CD4-positive, alpha-beta T cell (primary cell): Measurements from ENCODE around the gene BCL11B. TPM values are rescaled to one million over a fixed set of nuclear protein-coding genes. Genes with fewer than 3 reads are reported as not detected.

Experiments used
- ATAC-seq: fragments of 200-7000 bp; cut with Tn5 transposase; one replicate; pipeline ENCODE4 v1.10.0; 2022; ENCODE audit warnings: mild to moderate bottlenecking; ENCODE audit not compliant: poor library complexity
- CTCF ChIA-PET: fragments of 350-600 bp; sonication (Branson Sonifier 250); formaldehyde crosslinking; loops from one replicate; lab custom pipeline; 2021; ENCODE audit warnings: antibody characterized with exemption, inconsistent platforms; lab: Charles Lee
- POLR2A ChIA-PET: fragments of 350-600 bp; sonication (Branson Sonifier 250); formaldehyde crosslinking; loops from one replicate; lab custom pipeline; 2021; ENCODE audit warnings: antibody characterized with exemption, inconsistent platforms; lab: Charles Lee
- DNase-seq, 14 experiments: peaks; one replicate each; pipeline ENCODE4 v3.0.0-alpha.2; 2013 to 2020; ENCODE audit warnings: mixed read lengths in 2 of 14
- H3K27ac ChIP-seq, 2 donors: one replicate each; pipeline versions ENCODE4 v1.5.1 to v1.7.0; 2013; ENCODE audit warnings: low read length in 2 of 2, low read depth in 1 of 2, mild to moderate bottlenecking in 1 of 2
- H3K27me3 ChIP-seq, 2 experiments: 1 replicate in 1 of 2; 2 replicates in 1 of 2; pipeline versions ENCODE4 v1.6.1 to v1.7.0; 2013; ENCODE audit warnings: low read length in 2 of 2, control low read depth in 1 of 2, mild to moderate bottlenecking in 1 of 2, moderate library complexity in 1 of 2; ENCODE audit not compliant: insufficient read depth in 2 of 2, control insufficient read depth in 1 of 2
- H3K36me3 ChIP-seq: one replicate; pipeline ENCODE4 v1.6.1; 2013; ENCODE audit warnings: low read length, control low read depth; ENCODE audit not compliant: insufficient read depth
- H3K4me1 ChIP-seq: one replicate; pipeline ENCODE4 v1.6.1; 2013; ENCODE audit warnings: low read length, control low read depth; ENCODE audit not compliant: insufficient read depth
- H3K4me3 ChIP-seq: one replicate; pipeline ENCODE4 v1.5.1; 2013; ENCODE audit warnings: mild to moderate bottlenecking, low read length, moderate library complexity
- H3K9me3 ChIP-seq, 2 experiments: 1 replicate in 1 of 2; 2 replicates in 1 of 2; pipeline versions ENCODE4 v1.6.1 to v1.7.0; 2013; ENCODE audit warnings: low read length in 2 of 2, mild to moderate bottlenecking in 2 of 2, control low read depth in 1 of 2, moderate library complexity in 1 of 2; ENCODE audit not compliant: control insufficient read depth in 1 of 2, insufficient read depth in 1 of 2
- H3K27ac Mint-ChIP-seq: one replicate; pipeline ENCODE4 v1.8.0; 2020; ENCODE audit warnings: mixed read lengths
- H3K27me3 Mint-ChIP-seq: one replicate; pipeline ENCODE4 v1.8.0; 2021; ENCODE audit warnings: mixed read lengths
- H3K36me3 Mint-ChIP-seq: one replicate; pipeline ENCODE4 v1.8.0; 2021; ENCODE audit warnings: low read depth, mixed read lengths
- H3K4me1 Mint-ChIP-seq: one replicate; pipeline ENCODE4 v1.8.0; 2021; ENCODE audit warnings: low read depth, mixed read lengths
- H3K4me3 Mint-ChIP-seq: one replicate; pipeline ENCODE4 v1.8.0; 2020; ENCODE audit warnings: mild to moderate bottlenecking, mixed read lengths
- H3K9me3 Mint-ChIP-seq: one replicate; pipeline ENCODE4 v1.8.0; 2020; ENCODE audit warnings: mixed read lengths
- intact Hi-C, 2 experiments: fragments of 100-400 bp; cut with DNase I in 1 of 2; cut with micrococcal nuclease in 1 of 2; formaldehyde crosslinking; loops; one replicate each; pipeline versions ENCODE4 v1.15.1 to v1.9.0; 2023 to 2025; cut with DNase I, micrococcal nuclease
- total RNA-seq, 174 experiments: library from RNA in 2 of 174; stranded (reverse) in 2 of 174; gene quantifications; one replicate each; pipeline ENCODE4 v1.2.3 and lab custom pipeline; 2021 to 2026
- TF ChIP-seq, protein P1 (sequence below): fragments of 200-600 bp; IDR thresholded peaks from one replicate; pipeline ENCODE4 v1.8.0; 2022; ENCODE audit warnings: antibody characterized with exemption, mild to moderate bottlenecking

Gene BCL11B
- total RNA-seq, 2 experiments from 2014 or later, result 244 to 254 TPM

- intact Hi-C loops, result no loop called here
- ATAC-seq (no peak), DNase-seq (peak in 1 of 14 experiments; percentile 30)
- ChIA-PET POLR2A (no interaction called here), CTCF (no interaction called here)
- Histone ChIP-seq H3K4me3 (no peak overlapping the region), H3K9me3 (no peaks in the 10 kb centered on the region), H3K27ac (no peak overlapping the region), H3K4me1 (peaks cover 25% of the 10 kb centered on the region), H3K27me3 (no peaks in the 10 kb centered on the region), H3K36me3 (no peaks in the 10 kb centered on the region)
- Mint-ChIP-seq H3K27me3 (no peaks in the 10 kb centered on the region), H3K27ac (no peak overlapping the region), H3K9me3 (no peaks in the 10 kb centered on the region), H3K4me3 (no peak overlapping the region), H3K4me1 (peaks cover 33% of the 10 kb centered on the region), H3K36me3 (no peaks in the 10 kb centered on the region)
- TF ChIP-seq, protein P1, sequence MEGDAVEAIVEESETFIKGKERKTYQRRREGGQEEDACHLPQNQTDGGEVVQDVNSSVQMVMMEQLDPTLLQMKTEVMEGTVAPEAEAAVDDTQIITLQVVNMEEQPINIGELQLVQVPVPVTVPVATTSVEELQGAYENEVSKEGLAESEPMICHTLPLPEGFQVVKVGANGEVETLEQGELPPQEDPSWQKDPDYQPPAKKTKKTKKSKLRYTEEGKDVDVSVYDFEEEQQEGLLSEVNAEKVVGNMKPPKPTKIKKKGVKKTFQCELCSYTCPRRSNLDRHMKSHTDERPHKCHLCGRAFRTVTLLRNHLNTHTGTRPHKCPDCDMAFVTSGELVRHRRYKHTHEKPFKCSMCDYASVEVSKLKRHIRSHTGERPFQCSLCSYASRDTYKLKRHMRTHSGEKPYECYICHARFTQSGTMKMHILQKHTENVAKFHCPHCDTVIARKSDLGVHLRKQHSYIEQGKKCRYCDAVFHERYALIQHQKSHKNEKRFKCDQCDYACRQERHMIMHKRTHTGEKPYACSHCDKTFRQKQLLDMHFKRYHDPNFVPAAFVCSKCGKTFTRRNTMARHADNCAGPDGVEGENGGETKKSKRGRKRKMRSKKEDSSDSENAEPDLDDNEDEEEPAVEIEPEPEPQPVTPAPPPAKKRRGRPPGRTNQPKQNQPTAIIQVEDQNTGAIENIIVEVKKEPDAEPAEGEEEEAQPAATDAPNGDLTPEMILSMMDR, result no peak
Measured at GRCh38 chr14:99133636-99134515, 138.1 kb downstream of the BCL11B start.

GRCh38 chr14:99132821-99133635, 139.0 kb downstream of the BCL11B start:
- CTCF ChIA-PET, result no interaction called here
- H3K4me3 Mint-ChIP-seq, result no peak overlapping the region

DNA sequence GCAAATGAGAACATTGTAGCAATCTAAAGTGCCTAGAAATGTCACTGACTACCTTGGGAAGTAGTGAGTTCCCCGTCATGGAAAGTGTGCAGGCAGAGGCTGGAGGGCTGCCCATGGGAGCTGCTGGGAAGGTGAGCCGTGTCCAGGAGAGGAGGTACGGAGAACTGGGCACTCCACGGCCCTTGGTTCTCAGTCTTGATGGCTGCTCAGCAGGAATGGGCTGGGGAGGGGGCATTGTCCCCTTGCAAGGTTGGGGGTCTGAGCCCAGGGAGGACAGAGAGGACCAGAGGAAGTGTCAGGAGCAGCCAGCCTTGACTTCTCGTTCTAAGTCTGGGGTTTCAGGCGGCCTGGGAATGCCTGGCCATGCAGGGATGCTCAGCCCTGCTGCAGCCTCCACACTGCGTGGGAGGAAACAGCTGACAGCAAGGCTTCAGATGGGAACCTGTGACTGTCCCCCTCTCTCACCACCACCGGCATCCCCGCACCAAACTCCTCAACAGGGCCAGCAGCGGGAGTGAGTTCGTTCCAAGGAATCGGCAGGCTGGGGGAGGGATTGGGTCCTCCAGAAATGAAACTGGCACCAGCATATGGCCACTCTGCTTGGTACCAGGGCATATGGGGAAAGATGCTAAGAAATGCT, 140.2 kb downstream of the BCL11B start:
- CTCF ChIA-PET, result no interaction called here
- peak in 1 of 14 experiments; percentile 7 for DNase-seq

More at GRCh38 chr14:99132821-99133635, 139.0 kb downstream of the BCL11B start:
- Histone ChIP-seq H3K4me3 (no peak overlapping the region), H3K4me1 (peaks cover 24% of the 10 kb centered on the region), H3K27ac (no peak overlapping the region), H3K36me3 (no peaks in the 10 kb centered on the region), H3K9me3 (no peaks in the 10 kb centered on the region), H3K27me3 (no peaks in the 10 kb centered on the region)
- Mint-ChIP-seq H3K4me1 (peaks cover 38% of the 10 kb centered on the region), H3K27ac (no peak overlapping the region), H3K27me3 (no peaks in the 10 kb centered on the region), H3K9me3 (no peaks in the 10 kb centered on the region), H3K36me3 (no peaks in the 10 kb centered on the region)
- ATAC-seq (no peak), DNase-seq (peak in 1 of 14 experiments; percentile 14)
- POLR2A ChIA-PET, result no interaction called here
- intact Hi-C loops, result no loop called here
- TF ChIP-seq, protein P1, result no peak

More for the DNA sequence above, 140.2 kb downstream of the BCL11B start:
- H3K9me3 Mint-ChIP-seq, result no peaks in the 10 kb centered on the region
- H3K4me3 Mint-ChIP-seq, result no peak overlapping the region
- TF ChIP-seq, protein P1, result no peak
- Histone ChIP-seq H3K9me3 (no peaks in the 10 kb centered on the region), H3K4me1 (peaks cover 15% of the 10 kb centered on the region), H3K27ac (no peak overlapping the region), H3K36me3 (no peaks in the 10 kb centered on the region), H3K4me3 (no peak overlapping the region), H3K27me3 (no peaks in the 10 kb centered on the region)
- POLR2A ChIA-PET, result interaction anchor here (0.9 kb wide), 1 partner anchor 21 kb away, joined by 3 read pairs; no protein-coding TSS in a partner anchor
- ATAC-seq, result no peak
- peaks cover 27% of the 10 kb centered on the region for H3K4me1 Mint-ChIP-seq
- intact Hi-C loops, result no loop called here
- H3K27ac Mint-ChIP-seq, result no peak overlapping the region
- H3K27me3 Mint-ChIP-seq, result no peaks in the 10 kb centered on the region
- H3K36me3 Mint-ChIP-seq, result no peaks in the 10 kb centered on the region
